Loucy (cell line): ENCODE measurements around the gene GSE1.

ENCODE experiments used
- CTCF ChIP-seq: fragments of 200-600 bp; sonication (generic); conservative IDR thresholded peaks from 2 replicates; pipeline ENCODE4 v1.5.1; 2014; ENCODE audit warnings: mild to moderate bottlenecking, antibody characterized with exemption, low read length
- EZH2phosphoT487 ChIP-seq: fragments of 200-600 bp; IDR thresholded peaks from 2 replicates; pipeline ENCODE4 v1.6.1; 2018; ENCODE audit warnings: antibody characterized with exemption, mild to moderate bottlenecking, moderate library complexity, borderline replicate concordance

GRCh38 chr16:85675251-85675874 is 62.2 kb downstream of the GSE1 start:
- TF ChIP-seq CTCF = peak; percentile 58
- TF ChIP-seq EZH2phosphoT487 = no peak
